ENCODE data around the gene MYBPH.

MYBPH gene

DNA sequence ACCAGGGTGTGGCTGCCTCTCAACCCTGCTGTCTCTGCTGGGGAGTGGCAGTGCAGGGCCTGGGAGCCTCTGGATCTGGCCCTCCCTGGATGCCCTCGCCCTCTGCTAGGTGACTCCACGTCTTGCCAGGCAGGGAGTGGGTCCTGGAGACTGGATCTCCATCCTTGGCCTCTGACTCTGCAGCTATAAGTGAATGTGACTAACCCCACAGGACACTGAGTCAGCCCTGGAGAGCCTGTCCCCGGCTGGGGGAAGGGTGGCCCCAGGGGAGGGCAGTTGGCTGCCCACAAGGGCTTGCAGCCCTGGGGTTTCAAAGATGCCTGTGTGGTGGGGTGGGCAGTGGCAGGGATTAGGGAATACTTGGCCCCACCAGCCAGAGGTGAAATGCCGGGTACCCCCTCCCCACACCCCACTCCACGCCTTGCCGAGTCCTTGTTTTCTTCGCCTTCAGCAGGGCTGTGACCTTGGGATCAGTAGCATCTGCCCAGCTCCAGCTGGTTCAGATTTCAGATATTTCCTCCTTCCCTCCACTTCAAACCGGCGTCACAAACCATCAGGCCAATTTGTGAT lies 1.9 kb upstream of the MYBPH start:
- TF ChIP-seq, protein P1, sequence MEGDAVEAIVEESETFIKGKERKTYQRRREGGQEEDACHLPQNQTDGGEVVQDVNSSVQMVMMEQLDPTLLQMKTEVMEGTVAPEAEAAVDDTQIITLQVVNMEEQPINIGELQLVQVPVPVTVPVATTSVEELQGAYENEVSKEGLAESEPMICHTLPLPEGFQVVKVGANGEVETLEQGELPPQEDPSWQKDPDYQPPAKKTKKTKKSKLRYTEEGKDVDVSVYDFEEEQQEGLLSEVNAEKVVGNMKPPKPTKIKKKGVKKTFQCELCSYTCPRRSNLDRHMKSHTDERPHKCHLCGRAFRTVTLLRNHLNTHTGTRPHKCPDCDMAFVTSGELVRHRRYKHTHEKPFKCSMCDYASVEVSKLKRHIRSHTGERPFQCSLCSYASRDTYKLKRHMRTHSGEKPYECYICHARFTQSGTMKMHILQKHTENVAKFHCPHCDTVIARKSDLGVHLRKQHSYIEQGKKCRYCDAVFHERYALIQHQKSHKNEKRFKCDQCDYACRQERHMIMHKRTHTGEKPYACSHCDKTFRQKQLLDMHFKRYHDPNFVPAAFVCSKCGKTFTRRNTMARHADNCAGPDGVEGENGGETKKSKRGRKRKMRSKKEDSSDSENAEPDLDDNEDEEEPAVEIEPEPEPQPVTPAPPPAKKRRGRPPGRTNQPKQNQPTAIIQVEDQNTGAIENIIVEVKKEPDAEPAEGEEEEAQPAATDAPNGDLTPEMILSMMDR (IDR thresholded peaks at IDR 0.05; ENCODE audit: low read depth, low read length, missing control alignments) = no peak
- no peak overlapping the region for H3K4me3 ChIP-seq (replicated peaks; ENCODE audit: low read depth, low read length)
- no peak for DNase-seq (ENCODE audit: extremely low read depth, low read depth)

DNA sequence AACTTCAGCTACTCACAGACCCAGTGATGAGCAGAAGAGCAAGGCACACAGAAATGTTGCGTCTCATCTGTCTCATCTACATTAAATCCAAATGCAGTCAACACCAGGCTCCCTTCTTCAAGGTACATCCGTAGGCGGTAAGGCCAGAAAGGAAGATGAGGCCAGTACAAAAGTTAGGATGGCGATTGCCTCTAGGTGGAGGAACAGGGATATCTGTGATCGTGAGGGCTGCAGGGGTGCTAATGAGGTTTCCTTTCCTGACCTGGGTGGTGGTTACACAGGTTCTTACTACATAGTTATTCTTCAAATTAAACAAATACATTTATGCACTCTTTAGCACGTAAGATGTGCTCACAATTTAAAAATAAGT lies 1.4 kb upstream of the MYBPH start:
- TF ChIP-seq, protein P1 (IDR thresholded peaks at IDR 0.05; ENCODE audit: low read depth, low read length, missing control alignments) = no peak
- DNase-seq (ENCODE audit: extremely low read depth, low read depth) = no peak
- H3K4me3 ChIP-seq (replicated peaks; ENCODE audit: low read depth, low read length) = no peak overlapping the region

DNA sequence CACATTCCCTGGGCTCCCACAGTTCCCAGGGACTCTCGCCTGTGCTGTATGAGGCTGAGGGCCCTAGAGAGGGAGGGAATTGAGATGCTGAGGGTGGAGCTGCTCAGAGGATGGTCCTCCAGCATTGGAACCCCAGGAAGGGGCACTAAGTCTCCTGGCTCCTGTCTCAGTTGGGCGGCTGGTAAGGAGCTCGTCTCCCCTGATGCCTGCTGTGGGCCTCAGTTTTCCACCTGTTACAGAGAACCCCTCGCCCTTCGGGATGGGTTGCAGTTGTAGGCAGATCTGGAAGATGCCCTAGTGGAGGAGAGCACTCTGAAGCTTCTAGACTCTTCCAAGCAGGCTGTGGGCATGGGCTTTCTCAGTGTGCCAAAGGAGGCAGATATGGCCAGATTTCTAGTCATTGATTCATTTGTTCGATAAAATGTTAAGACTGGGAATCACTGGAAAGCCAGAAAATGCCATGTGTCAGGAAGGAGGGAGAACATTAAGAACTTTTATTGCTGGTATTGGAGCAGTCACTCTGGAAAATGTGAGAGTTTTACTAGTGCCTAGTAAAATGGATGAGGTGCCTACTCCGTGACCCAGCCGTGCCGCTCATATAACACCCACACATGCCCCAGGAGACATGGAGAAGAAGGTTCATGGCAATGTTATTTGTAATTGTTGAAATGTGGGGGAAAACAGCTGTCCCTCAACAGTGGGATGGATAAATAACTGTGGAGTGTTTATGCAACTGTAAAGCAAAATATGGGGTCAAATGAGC lies 828 bp upstream of the MYBPH start:
- TF ChIP-seq, protein P1 (IDR thresholded peaks at IDR 0.05; ENCODE audit: low read depth, low read length, missing control alignments) = no peak
- DNase-seq (ENCODE audit: extremely low read depth, low read depth) = no peak
- H3K4me3 ChIP-seq (replicated peaks; ENCODE audit: low read depth, low read length) = no peak overlapping the region

DNA sequence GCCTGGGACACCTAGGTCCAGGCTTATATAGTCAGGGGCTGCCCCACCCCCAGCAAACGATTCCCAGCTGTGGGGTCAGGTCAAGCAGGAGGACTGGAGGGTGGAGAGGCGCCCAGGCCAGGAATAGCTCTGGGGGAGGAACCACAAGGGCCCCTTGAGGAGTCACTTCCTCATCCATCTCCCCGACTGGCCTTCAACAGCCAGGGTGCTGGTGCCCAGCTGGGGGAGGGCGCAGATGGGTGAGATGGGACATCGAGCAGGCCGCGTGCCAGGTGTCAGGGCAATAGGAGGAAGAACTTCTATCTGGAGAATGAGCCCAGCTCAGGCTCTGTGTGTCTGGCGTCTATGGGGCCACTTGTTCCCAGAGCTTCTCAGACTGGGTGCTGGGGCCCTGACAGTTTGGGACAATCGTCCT lies 208 bp upstream of the MYBPH start:
- H3K4me3 ChIP-seq (replicated peaks; ENCODE audit: low read depth, low read length) = no peak overlapping the region
- TF ChIP-seq, protein P1 (IDR thresholded peaks at IDR 0.05; ENCODE audit: low read depth, low read length, missing control alignments) = no peak
- DNase-seq (ENCODE audit: extremely low read depth, low read depth) = no peak

DNA sequence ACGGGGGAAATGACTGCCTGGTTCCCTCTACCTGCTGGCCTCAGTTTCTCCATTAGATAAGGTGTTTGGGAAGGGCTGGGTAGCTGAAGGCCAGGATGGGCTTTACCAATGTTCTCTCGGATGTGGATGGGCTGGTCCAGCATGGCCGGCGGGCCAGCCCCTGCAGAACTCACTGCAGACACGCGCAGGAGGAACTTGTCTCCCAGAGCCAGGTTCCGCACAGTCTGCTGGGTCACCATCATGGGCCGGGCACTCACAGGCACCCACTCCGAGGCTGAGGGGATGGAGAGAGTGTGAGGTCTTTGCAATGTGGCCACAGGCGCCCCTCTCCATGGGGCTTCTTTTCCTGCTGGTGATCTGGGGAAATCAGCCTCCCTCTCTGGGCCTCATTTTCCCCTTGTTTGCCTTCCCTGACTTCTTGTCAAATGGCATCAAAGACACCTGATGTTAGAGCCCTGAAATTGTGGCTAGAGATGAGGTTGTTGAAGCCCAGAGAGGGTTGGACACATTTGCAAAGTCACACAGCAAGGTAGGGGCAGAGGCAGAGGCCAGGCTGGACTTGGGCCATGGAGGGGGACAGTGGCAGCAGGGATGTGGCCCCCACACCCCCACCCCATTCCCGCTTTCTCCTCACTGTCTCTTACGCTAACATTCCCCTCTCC lies 1.2 kb downstream of the MYBPH start:
- TF ChIP-seq, protein P1 (IDR thresholded peaks at IDR 0.05; ENCODE audit: low read depth, low read length, missing control alignments) = no peak
- DNase-seq (ENCODE audit: extremely low read depth, low read depth) = no peak
- H3K4me3 ChIP-seq (replicated peaks; ENCODE audit: low read depth, low read length) = no peak overlapping the region

DNA sequence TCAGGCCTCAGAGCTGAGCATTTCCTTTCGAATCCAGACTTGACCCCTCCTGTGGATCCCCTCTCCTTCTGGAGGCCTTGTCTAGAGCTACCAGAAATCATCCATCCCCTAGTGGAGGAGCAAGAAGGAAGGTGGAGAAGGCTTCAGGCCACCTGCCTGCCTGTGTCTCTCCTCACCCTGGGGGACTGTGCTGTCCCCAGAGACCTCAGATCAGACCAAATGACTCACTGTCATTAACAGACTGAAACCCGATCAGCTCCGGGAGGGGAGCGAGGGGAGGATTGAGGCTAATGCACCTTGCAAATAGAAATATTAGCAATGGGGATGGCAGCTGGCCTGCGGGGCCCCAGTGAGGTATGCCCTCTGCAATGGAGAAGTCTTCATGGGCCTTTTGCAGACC lies 2.1 kb downstream of the MYBPH start:
- H3K4me3 ChIP-seq (replicated peaks; ENCODE audit: low read depth, low read length) = no peak overlapping the region
- TF ChIP-seq, protein P1 (IDR thresholded peaks at IDR 0.05; ENCODE audit: low read depth, low read length, missing control alignments) = no peak
- no peak for DNase-seq (ENCODE audit: extremely low read depth, low read depth)
